Panc1 (cell line): Measurements from ENCODE around the gene MEGF11. TPM values are rescaled to one million over a fixed set of nuclear protein-coding genes. Genes with fewer than 3 reads are reported as not detected.

Experiments
- ATAC-seq: fragments of 200-7000 bp; cut with Tn5 transposase; 2 replicates; pipeline ENCODE4 v1.9.1; 2020; ENCODE audit warnings: mild to moderate bottlenecking, moderate library complexity
- BruUV-seq: library from RNA; stranded (reverse); fragments of 400-500 nt; replicated peaks from 2 replicates; lab custom pipeline; 2021; lab: Mats Ljungman, UMichigan
- CTCF ChIA-PET: fragments of 300-600 bp; sonication (Branson Sonifier 250); formaldehyde crosslinking; loops from one replicate; lab custom pipeline; 2022; ENCODE audit warnings: antibody characterized with exemption; lab: Charles Lee
- POLR2A ChIA-PET: fragments of 300-600 bp; sonication (Branson Sonifier 250); formaldehyde crosslinking; loops from one replicate; lab custom pipeline; 2022; ENCODE audit warnings: antibody characterized with exemption; lab: Charles Lee
- DNase-seq: peaks from one replicate; pipeline ENCODE4 v3.0.0-alpha.2; 2010; ENCODE audit warnings: low read depth, low spot score
- H3K27ac ChIP-seq: 2 replicates; pipeline ENCODE4 v1.5.1; 2011; ENCODE audit warnings: mild to moderate bottlenecking, low read length, inconsistent platforms
- H3K27me3 ChIP-seq: fragments of 200-500 bp; sonication (Bioruptor generic); 2 replicates; pipeline ENCODE4 v1.6.0; 2014; ENCODE audit warnings: low read length, inconsistent platforms; ENCODE audit not compliant: control insufficient read depth, insufficient read depth
- H3K36me3 ChIP-seq: fragments of 200-500 bp; sonication (Bioruptor generic); 2 replicates; pipeline ENCODE4 v1.5.1; 2014; ENCODE audit warnings: inconsistent platforms, mild to moderate bottlenecking, low read length, moderate library complexity; ENCODE audit not compliant: control insufficient read depth, insufficient read depth
- H3K4me1 ChIP-seq: 2 replicates; pipeline ENCODE4 v1.5.1; 2011; ENCODE audit warnings: inconsistent platforms, mild to moderate bottlenecking, low read length, moderate library complexity; ENCODE audit not compliant: control insufficient read depth, insufficient read depth
- H3K4me3 ChIP-seq, 2 experiments: 2 replicates each; pipeline ENCODE4 v1.5.1; 2011 to 2012; ENCODE audit warnings: low read depth in 2 of 2, low read length in 2 of 2, mild to moderate bottlenecking in 2 of 2, inconsistent platforms in 1 of 2, moderate library complexity in 1 of 2
- H3K9me3 ChIP-seq: fragments of 200-500 bp; sonication (Bioruptor generic); 2 replicates; pipeline ENCODE4 v1.5.1; 2014; ENCODE audit warnings: low read depth, mild to moderate bottlenecking, inconsistent platforms, low read length, moderate library complexity; ENCODE audit not compliant: control insufficient read depth, insufficient read depth
- POLR2AphosphoS5 ChIP-seq: IDR thresholded peaks from 2 replicates; pipeline ENCODE4 v1.6.1; 2012; ENCODE audit warnings: mild to moderate bottlenecking, low read depth, low read length, moderate library complexity
- SIN3A ChIP-seq: IDR thresholded peaks from 2 replicates; pipeline ENCODE4 v1.6.1; 2012; ENCODE audit warnings: low read depth, mild to moderate bottlenecking, low read length, moderate library complexity, borderline replicate concordance; ENCODE audit not compliant: insufficient read depth
- TCF7L2 ChIP-seq: IDR thresholded peaks from 2 replicates; pipeline ENCODE4 v1.6.1; 2011; ENCODE audit warnings: mild to moderate bottlenecking, low read depth, low read length, inconsistent platforms
- in situ Hi-C: cut with HindIII; loops from 2 replicates; pipeline ENCODE4 v1.10.0; 2016; ENCODE audit warnings: low sequenced_read_pairs, low pct_unique_long_range_greater_than_20kb
- intact Hi-C: fragments of 100-400 bp; cut with micrococcal nuclease; formaldehyde crosslinking; loops from one replicate; pipeline ENCODE4 v1.10.0; 2022; ENCODE audit not compliant: unreplicated experiment
- total RNA-seq: library from RNA; stranded (reverse); gene quantifications from one replicate; pipeline ENCODE4 v1.2.1, GENCODE V29; 2021; ENCODE audit not compliant: unreplicated experiment
- TF ChIP-seq, protein P1 (sequence below), 2 experiments: IDR thresholded peaks; 2 replicates each; pipeline ENCODE4 v1.6.1; 2011 to 2012; ENCODE audit warnings: low read depth in 2 of 2, control low read depth in 1 of 2, low read length in 1 of 2, mild to moderate bottlenecking in 1 of 2, moderate library complexity in 1 of 2; ENCODE audit not compliant: insufficient read depth in 1 of 2
- TF ChIP-seq, protein P2 (sequence below): fragments of 450-650 bp; IDR thresholded peaks from 2 replicates; pipeline ENCODE4 v1.5.1; 2017; ENCODE audit warnings: mild to moderate bottlenecking

MEGF11 gene
- total RNA-seq, 1 experiment from 2014 or later, result 0.95 TPM

DNA sequence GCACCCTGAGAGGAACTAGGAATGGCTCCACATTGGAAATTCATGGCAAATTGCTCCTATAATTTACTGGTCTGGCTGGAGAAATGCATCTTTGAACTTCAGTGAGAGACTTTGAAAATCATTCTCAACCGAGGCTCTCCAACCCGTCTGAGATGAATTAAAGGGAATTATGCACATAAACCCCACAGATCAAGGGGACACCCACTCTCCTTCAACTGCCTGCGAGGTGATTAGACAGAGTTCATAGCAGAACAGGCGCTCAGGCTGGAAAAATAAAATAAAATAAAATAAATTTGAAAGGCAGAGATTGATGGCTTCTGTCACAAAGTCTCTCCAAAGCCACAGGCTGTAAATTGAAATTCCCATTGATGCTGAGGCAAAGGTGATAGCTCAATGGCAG lies 37.7 kb downstream of the MEGF11 start:
- H3K4me1 ChIP-seq, result no peaks in the 10 kb centered on the region
- H3K9me3 ChIP-seq, result no peaks in the 10 kb centered on the region
- CTCF ChIA-PET, result no interaction called here
- in situ Hi-C loops, result no loop called here
- no TSS peak for BruUV-seq
- no peaks in the 10 kb centered on the region for H3K36me3 ChIP-seq
- H3K4me3 ChIP-seq, result no peak overlapping the region
- DNase-seq (no peak), ATAC-seq (no peak)
- TF ChIP-seq, protein P1, sequence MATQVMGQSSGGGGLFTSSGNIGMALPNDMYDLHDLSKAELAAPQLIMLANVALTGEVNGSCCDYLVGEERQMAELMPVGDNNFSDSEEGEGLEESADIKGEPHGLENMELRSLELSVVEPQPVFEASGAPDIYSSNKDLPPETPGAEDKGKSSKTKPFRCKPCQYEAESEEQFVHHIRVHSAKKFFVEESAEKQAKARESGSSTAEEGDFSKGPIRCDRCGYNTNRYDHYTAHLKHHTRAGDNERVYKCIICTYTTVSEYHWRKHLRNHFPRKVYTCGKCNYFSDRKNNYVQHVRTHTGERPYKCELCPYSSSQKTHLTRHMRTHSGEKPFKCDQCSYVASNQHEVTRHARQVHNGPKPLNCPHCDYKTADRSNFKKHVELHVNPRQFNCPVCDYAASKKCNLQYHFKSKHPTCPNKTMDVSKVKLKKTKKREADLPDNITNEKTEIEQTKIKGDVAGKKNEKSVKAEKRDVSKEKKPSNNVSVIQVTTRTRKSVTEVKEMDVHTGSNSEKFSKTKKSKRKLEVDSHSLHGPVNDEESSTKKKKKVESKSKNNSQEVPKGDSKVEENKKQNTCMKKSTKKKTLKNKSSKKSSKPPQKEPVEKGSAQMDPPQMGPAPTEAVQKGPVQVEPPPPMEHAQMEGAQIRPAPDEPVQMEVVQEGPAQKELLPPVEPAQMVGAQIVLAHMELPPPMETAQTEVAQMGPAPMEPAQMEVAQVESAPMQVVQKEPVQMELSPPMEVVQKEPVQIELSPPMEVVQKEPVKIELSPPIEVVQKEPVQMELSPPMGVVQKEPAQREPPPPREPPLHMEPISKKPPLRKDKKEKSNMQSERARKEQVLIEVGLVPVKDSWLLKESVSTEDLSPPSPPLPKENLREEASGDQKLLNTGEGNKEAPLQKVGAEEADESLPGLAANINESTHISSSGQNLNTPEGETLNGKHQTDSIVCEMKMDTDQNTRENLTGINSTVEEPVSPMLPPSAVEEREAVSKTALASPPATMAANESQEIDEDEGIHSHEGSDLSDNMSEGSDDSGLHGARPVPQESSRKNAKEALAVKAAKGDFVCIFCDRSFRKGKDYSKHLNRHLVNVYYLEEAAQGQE (IDR thresholded peaks at IDR 0.05; ENCODE audit: insufficient read depth in 1 of 2, low read depth in 2 of 2, low read length in 1 of 2), result no peak
- TF ChIP-seq POLR2AphosphoS5 (no peak), TCF7L2 (no peak)
- H3K27ac ChIP-seq, result no peak overlapping the region
- no peaks in the 10 kb centered on the region for H3K27me3 ChIP-seq
- POLR2A ChIA-PET, result no interaction called here
- intact Hi-C loops, result no loop called here

DNA sequence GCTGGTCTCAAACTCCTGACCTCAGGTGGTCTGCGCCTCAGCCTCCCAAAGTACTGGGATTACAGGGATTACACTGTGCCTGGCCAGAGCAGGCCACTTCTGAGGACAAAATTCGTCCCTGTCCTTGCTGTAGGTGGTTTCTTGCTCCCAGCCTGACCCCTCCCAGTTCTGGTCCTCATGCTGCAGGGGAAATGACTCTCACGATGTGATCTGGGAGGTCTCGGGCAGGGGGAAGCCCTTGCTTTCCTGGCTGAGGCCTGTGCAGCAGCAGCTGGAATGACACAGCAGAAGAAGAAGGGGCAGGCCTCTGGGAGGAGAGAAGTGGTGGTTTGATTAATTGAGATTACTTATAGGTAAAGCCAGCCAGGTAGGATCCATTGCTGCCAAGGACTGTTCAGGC lies 39.3 kb downstream of the MEGF11 start:
- no peak for DNase-seq
- intact Hi-C loops (no loop called here), in situ Hi-C loops (no loop called here)
- no peak overlapping the region for H3K27ac ChIP-seq
- BruUV-seq, result no TSS peak
- ChIA-PET CTCF (no interaction called here), POLR2A (no interaction called here)
- H3K9me3 ChIP-seq, result no peaks in the 10 kb centered on the region
- H3K4me3 ChIP-seq, result no peak overlapping the region
- no peak for TF ChIP-seq SIN3A
- no peak for TF ChIP-seq POLR2AphosphoS5
- TF ChIP-seq, protein P1 (IDR thresholded peaks at IDR 0.05; ENCODE audit: insufficient read depth in 1 of 2, low read depth in 2 of 2, low read length in 1 of 2), result no peak
- TF ChIP-seq, protein P2, sequence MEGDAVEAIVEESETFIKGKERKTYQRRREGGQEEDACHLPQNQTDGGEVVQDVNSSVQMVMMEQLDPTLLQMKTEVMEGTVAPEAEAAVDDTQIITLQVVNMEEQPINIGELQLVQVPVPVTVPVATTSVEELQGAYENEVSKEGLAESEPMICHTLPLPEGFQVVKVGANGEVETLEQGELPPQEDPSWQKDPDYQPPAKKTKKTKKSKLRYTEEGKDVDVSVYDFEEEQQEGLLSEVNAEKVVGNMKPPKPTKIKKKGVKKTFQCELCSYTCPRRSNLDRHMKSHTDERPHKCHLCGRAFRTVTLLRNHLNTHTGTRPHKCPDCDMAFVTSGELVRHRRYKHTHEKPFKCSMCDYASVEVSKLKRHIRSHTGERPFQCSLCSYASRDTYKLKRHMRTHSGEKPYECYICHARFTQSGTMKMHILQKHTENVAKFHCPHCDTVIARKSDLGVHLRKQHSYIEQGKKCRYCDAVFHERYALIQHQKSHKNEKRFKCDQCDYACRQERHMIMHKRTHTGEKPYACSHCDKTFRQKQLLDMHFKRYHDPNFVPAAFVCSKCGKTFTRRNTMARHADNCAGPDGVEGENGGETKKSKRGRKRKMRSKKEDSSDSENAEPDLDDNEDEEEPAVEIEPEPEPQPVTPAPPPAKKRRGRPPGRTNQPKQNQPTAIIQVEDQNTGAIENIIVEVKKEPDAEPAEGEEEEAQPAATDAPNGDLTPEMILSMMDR, result no peak
- no peak for TF ChIP-seq TCF7L2
- H3K36me3 ChIP-seq, result no peaks in the 10 kb centered on the region
- ATAC-seq, result no peak
- H3K4me1 ChIP-seq, result no peaks in the 10 kb centered on the region
- H3K27me3 ChIP-seq, result no peaks in the 10 kb centered on the region
